ENCODE measurements around the gene TRPM1.

DNA sequence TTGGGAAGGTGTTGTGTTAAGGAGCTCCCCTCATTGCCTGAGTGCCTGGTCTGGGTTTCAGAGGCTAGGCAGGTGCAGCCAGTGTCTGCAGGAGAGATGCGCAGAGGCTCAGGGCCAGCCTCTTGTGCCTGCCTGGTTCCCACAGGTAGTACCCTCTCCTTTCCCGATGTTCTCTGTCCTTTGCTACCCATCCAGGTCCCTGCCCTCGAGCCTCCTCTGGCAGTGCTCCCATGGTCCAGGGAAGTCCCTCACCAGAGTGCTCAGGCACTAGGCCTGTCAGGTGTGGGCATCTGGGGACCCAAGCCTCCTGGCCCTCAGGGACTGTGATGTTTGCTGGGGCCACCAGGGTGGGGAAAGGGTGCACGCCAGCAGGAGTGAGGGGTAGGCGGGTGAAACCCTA is 5.0 kb downstream of the TRPM1 start:
- TF ChIP-seq ZNF274 (IDR thresholded peaks at IDR 0.05; ENCODE audit: low read depth, low read length): no peak
- no peak for TF ChIP-seq YY1 (IDR thresholded peaks at IDR 0.05; ENCODE audit: insufficient read depth, insufficient read length)
